Mammary epithelial cell (primary cell): ENCODE data around the gene OTUD5.

Experiments used
- CTCF ChIP-seq, 2 donors: IDR thresholded peaks in 1 of 2; conservative IDR thresholded peaks in 1 of 2; 2 replicates each; pipeline ENCODE4 v1.5.1; 2011 to 2012; ENCODE audit warnings: inconsistent platforms in 2 of 2, low read length in 2 of 2, mild to moderate bottlenecking in 2 of 2, control low read depth in 1 of 2, low read depth in 1 of 2; ENCODE audit not compliant: insufficient read depth in 1 of 2; ENCODE audit errors: extremely low read depth in 1 of 2
- EZH2 ChIP-seq: IDR thresholded peaks from 2 replicates; pipeline ENCODE4 v1.6.1; 2012; ENCODE audit warnings: low read length, inconsistent platforms, borderline replicate concordance

GRCh38 chrX:49000636-49001035 lies 43.2 kb upstream of the OTUD5 start:
- TF ChIP-seq CTCF (conservative IDR thresholded peaks at IDR 0.05 in 1 of 2, IDR thresholded peaks at IDR 0.05 in 1 of 2; ENCODE audit: extremely low read depth in 1 of 2, insufficient read depth in 1 of 2, low read depth in 1 of 2, low read length in 2 of 2) (no peak), EZH2 (no peak)
